HepG2 (cell line): Measurements from ENCODE around the gene PRM3. TPM values are rescaled to one million over a fixed set of nuclear protein-coding genes. Genes with fewer than 3 reads are reported as not detected.

Experiments
- ATAD3A ChIP-seq: sonication (generic); formaldehyde crosslinking; IDR thresholded peaks from 2 replicates; pipeline ENCODE4 v1.4.0; 2020; ENCODE audit warnings: missing genetic modification reagents
- ESRRA ChIP-seq: sonication (generic); formaldehyde crosslinking; IDR thresholded peaks from 2 replicates; pipeline ENCODE4 v1.5.1; 2020; ENCODE audit warnings: mild to moderate bottlenecking, low read depth, missing genetic modification reagents
- ETV5 ChIP-seq: IDR thresholded peaks from 2 replicates; pipeline ENCODE4 v1.6.1; 2018; ENCODE audit warnings: missing biosample characterization, missing genetic modification reagents, inconsistent platforms, borderline replicate concordance
- FOXJ3 ChIP-seq: sonication (generic); formaldehyde crosslinking; IDR thresholded peaks from 2 replicates; pipeline ENCODE4 v1.4.0; 2020; ENCODE audit warnings: missing genetic modification reagents, mild to moderate bottlenecking, borderline replicate concordance
- KLF16 ChIP-seq, 2 experiments: sonication (generic) in 1 of 2; formaldehyde crosslinking in 1 of 2; IDR thresholded peaks; 2 replicates each; pipeline versions ENCODE4 v1.6.1 to v1.8.0; 2016 to 2023; ENCODE audit warnings: missing genetic modification reagents in 2 of 2, missing compliant biosample characterization in 1 of 2
- NFKBIZ ChIP-seq: IDR thresholded peaks from 2 replicates; pipeline ENCODE4 v1.6.1; 2018; ENCODE audit warnings: missing genetic modification reagents, missing compliant biosample characterization
- SNAI1 ChIP-seq: sonication (generic); formaldehyde crosslinking; IDR thresholded peaks from 2 replicates; pipeline ENCODE4 v1.5.0; 2020; ENCODE audit warnings: mild to moderate bottlenecking, missing genetic modification reagents, borderline replicate concordance
- SOX5 ChIP-seq: IDR thresholded peaks from 2 replicates; pipeline ENCODE4 v1.6.1; 2016; ENCODE audit warnings: borderline replicate concordance
- SP5 ChIP-seq: IDR thresholded peaks from 2 replicates; pipeline ENCODE4 v1.6.1; 2016; ENCODE audit warnings: low read depth, borderline replicate concordance
- TSC22D2 ChIP-seq: sonication (generic); formaldehyde crosslinking; IDR thresholded peaks from 2 replicates; pipeline ENCODE4 v1.5.1; 2020; ENCODE audit warnings: missing genetic modification reagents, mild to moderate bottlenecking, borderline replicate concordance
- UBTF ChIP-seq: sonication (generic); formaldehyde crosslinking; IDR thresholded peaks from 2 replicates; pipeline ENCODE4 v1.4.0; 2020; ENCODE audit warnings: mild to moderate bottlenecking, missing genetic modification reagents
- ZNF143 ChIP-seq: sonication (generic); formaldehyde crosslinking; IDR thresholded peaks from 2 replicates; pipeline ENCODE4 v1.4.0; 2020; ENCODE audit warnings: missing genetic modification reagents
- ZNF292 ChIP-seq: sonication (generic); formaldehyde crosslinking; IDR thresholded peaks from 2 replicates; pipeline ENCODE4 v1.8.1; 2022; ENCODE audit warnings: mild to moderate bottlenecking, low read depth, missing genetic modification reagents, borderline replicate concordance
- ZNF629 ChIP-seq: sonication (generic); formaldehyde crosslinking; conservative IDR thresholded peaks from 2 replicates; pipeline ENCODE4 v1.5.0; 2020; ENCODE audit warnings: missing genetic modification reagents
- ZNF660 ChIP-seq: sonication (generic); formaldehyde crosslinking; IDR thresholded peaks from 2 replicates; pipeline ENCODE4 v1.5.1; 2020; ENCODE audit warnings: mild to moderate bottlenecking, low read depth, missing genetic modification reagents, borderline replicate concordance
- ZSCAN30 ChIP-seq: sonication (generic); formaldehyde crosslinking; IDR thresholded peaks from 2 replicates; pipeline ENCODE4 v1.5.0; 2020; ENCODE audit warnings: mild to moderate bottlenecking, missing genetic modification reagents
- polyA plus RNA-seq, 8 experiments: library from polyadenylated mRNA; depleted of rRNA in 3 of 8; stranded (reverse) in 7 of 8; unstranded in 1 of 8; fragments of >200 nt; fragmentation: Illumina TruSeq in 4 of 8; extraction: Trizol in 4 of 8; gene quantifications; 2 replicates each; pipeline versions ENCODE4 v1.2.1 to v1.2.3, GENCODE V29; 2011 to 2016; ENCODE audit warnings: low read depth in 4 of 8, missing spikeins in 1 of 8, mixed read lengths in 1 of 8; ENCODE audit not compliant: insufficient read depth in 1 of 8
- total RNA-seq, 5 experiments: library from RNA; depleted of rRNA; stranded (reverse); fragments of >200 nt; fragmentation: Illumina TruSeq; extraction: Trizol; gene quantifications; 2 replicates each; pipeline ENCODE4 v1.2.3, GENCODE V29; 2016; ENCODE audit warnings: low read depth in 1 of 5
- TF ChIP-seq, protein P1 (sequence below): sonication (generic); formaldehyde crosslinking; IDR thresholded peaks from 2 replicates; pipeline ENCODE4 v1.5.1; 2020; ENCODE audit warnings: missing genetic modification reagents, mild to moderate bottlenecking, borderline replicate concordance
- TF ChIP-seq, protein P2 (sequence below): IDR thresholded peaks from 2 replicates; pipeline ENCODE4 v1.6.1; 2016; ENCODE audit warnings: low read depth
- TF ChIP-seq, protein P3 (sequence below): sonication (generic); formaldehyde crosslinking; IDR thresholded peaks from 2 replicates; pipeline ENCODE4 v1.4.0; 2020; ENCODE audit warnings: missing genetic modification reagents, borderline replicate concordance

PRM3 gene
- total and polyA plus RNA-seq, 2 of the 13 experiments (the other 11 are each of a cell fraction or from before 2014, with no cell fraction given), result not detected

DNA sequence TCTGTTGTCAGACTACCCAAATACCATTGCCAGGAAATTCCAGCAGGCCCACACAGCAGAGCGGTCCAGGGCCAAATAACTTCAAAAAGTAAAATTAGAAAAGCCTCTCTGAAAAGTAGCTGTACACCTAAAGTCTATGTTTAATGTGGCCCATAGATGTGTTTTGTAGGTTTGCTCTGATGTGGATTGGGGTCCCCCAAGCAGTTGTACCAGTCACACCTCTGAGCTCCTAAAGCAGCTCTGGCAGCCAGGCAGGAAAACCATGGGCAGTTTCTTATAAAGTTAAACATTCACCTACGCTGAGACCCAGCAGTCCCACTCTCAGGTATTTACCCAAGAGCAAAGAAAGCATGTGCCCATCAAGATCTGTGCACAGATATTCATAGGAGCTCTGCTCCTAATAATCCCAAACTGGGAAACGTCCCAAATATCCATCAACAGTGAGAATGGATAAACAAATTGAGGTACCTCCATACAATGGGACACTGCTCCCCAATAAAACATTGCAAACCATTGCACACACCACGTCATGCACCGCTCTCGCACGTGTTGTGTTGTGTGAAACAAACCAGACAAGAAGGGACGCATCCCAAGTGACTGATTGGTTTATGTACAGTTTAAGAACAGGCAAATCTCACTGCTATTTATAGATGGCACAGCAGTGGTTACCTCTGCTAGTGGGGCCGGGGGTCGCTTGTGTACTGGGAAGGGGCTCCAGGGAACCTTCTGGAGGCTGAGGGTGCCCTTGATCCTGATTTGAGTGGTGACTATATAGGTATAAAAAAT, 23.5 kb upstream of the PRM3 start (continued):
- no peak; the same call in 1 of the 2 replicates for TF ChIP-seq ZSCAN30 (CRISPR knock-in tag)
- peak; percentile 72 for TF ChIP-seq SOX5 (CRISPR knock-in tag)
- TF ChIP-seq ZNF660 (CRISPR knock-in tag), result no peak
- TF ChIP-seq, protein P1, sequence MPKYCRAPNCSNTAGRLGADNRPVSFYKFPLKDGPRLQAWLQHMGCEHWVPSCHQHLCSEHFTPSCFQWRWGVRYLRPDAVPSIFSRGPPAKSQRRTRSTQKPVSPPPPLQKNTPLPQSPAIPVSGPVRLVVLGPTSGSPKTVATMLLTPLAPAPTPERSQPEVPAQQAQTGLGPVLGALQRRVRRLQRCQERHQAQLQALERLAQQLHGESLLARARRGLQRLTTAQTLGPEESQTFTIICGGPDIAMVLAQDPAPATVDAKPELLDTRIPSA (CRISPR knock-in tag), result no peak
- peak; percentile 35 for TF ChIP-seq ZNF629 (CRISPR knock-in tag)
- TF ChIP-seq FOXJ3 (CRISPR knock-in tag), result peak; percentile 56; the same call in 1 of the 2 replicates
- TF ChIP-seq SNAI1, result 0 out of 2 replicates have a peak, but pooled peaks have one; percentile 36
- peak; percentile 47 for TF ChIP-seq UBTF (CRISPR knock-in tag)
- TF ChIP-seq TSC22D2 (CRISPR knock-in tag), result peak; percentile 67
- peak; percentile 41; the same call in 1 of the 2 replicates for TF ChIP-seq ETV5
- no peak for TF ChIP-seq SP5 (CRISPR knock-in tag)
- TF ChIP-seq ATAD3A (CRISPR knock-in tag), result no peak
- 0 out of 2 replicates have a peak, but pooled peaks have one; percentile 40 for TF ChIP-seq ZNF143 (CRISPR knock-in tag)
- TF ChIP-seq, protein P2, sequence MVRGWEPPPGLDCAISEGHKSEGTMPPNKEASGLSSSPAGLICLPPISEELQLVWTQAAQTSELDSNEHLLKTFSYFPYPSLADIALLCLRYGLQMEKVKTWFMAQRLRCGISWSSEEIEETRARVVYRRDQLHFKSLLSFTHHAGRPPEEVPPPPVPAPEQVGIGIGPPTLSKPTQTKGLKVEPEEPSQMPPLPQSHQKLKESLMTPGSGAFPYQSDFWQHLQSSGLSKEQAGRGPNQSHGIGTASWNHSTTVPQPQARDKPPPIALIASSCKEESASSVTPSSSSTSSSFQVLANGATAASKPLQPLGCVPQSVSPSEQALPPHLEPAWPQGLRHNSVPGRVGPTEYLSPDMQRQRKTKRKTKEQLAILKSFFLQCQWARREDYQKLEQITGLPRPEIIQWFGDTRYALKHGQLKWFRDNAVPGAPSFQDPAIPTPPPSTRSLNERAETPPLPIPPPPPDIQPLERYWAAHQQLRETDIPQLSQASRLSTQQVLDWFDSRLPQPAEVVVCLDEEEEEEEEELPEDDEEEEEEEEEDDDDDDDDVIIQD, result no peak; the same call in 1 of the 2 replicates
- TF ChIP-seq NFKBIZ (CRISPR knock-in tag), result 0 out of 2 replicates have a peak, but pooled peaks have one; percentile 74
- peak; percentile 33 to 35; a peak in 2 of 4 replicates for TF ChIP-seq KLF16 (CRISPR knock-in tag; IDR thresholded peaks at IDR 0.05)
- TF ChIP-seq, protein P3, sequence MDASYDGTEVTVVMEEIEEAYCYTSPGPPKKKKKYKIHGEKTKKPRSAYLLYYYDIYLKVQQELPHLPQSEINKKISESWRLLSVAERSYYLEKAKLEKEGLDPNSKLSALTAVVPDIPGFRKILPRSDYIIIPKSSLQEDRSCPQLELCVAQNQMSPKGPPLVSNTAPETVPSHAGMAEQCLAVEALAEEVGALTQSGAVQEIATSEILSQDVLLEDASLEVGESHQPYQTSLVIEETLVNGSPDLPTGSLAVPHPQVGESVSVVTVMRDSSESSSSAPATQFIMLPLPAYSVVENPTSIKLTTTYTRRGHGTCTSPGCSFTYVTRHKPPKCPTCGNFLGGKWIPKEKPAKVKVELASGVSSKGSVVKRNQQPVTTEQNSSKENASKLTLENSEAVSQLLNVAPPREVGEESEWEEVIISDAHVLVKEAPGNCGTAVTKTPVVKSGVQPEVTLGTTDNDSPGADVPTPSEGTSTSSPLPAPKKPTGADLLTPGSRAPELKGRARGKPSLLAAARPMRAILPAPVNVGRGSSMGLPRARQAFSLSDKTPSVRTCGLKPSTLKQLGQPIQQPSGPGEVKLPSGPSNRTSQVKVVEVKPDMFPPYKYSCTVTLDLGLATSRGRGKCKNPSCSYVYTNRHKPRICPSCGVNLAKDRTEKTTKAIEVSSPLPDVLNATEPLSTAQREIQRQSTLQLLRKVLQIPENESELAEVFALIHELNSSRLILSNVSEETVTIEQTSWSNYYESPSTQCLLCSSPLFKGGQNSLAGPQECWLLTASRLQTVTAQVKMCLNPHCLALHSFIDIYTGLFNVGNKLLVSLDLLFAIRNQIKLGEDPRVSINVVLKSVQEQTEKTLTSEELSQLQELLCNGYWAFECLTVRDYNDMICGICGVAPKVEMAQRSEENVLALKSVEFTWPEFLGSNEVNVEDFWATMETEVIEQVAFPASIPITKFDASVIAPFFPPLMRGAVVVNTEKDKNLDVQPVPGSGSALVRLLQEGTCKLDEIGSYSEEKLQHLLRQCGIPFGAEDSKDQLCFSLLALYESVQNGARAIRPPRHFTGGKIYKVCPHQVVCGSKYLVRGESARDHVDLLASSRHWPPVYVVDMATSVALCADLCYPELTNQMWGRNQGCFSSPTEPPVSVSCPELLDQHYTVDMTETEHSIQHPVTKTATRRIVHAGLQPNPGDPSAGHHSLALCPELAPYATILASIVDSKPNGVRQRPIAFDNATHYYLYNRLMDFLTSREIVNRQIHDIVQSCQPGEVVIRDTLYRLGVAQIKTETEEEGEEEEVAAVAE (CRISPR knock-in tag), result 0 out of 2 replicates have a peak, but pooled peaks have one; percentile 17
- peak; percentile 75; the same call in 1 of the 2 replicates for TF ChIP-seq ZNF292 (CRISPR knock-in tag)
- peak; percentile 76; the same call in 1 of the 2 replicates for TF ChIP-seq ESRRA
